KG1 (cell line): ENCODE measurements around the gene LYPLA2.
A peak's percentile ranks its signal among the peaks of the same experiment; 100 is the strongest.
"Not testable (repeated sequence)": the region's sequence is repeated elsewhere in the genome, so short reads cannot be mapped to it uniquely, and the experiment has no call there.

Experiments
- DNase-seq: peaks from one replicate; lab custom pipeline; 2025; lab: John Stamatoyannopoulos, UW

Gene LYPLA2

DNA sequence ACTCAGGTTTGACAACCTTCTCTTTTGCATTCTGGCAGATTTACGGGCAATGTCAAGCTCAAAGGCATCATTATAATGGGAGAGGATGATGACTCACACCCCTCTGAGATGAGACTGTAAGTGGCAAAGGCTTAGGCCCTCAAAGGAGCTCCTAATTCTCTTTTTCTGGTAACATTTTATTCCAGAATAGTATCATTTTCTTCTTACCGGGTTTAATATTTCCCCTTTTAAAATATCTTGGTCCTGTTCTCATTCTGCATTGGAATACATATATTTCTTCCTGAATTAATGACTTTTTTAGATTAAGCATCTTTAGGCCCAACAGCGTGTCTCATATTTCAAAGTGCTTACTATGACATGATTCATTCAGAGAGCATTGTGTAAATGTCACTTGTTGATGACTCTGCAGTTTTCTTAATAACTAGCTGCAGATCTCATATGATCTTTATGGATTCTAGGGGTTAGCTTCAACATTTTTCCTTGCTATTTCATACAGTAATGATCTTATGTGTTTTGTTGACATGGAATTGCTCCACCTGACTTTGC, 11.0 kb upstream of the LYPLA2 start:
- DNase-seq, result no peak

- not testable (repeated sequence) for DNase-seq
Observed at GRCh38 chr1:23783141-23783540, 7.8 kb upstream of the LYPLA2 start.

DNA sequence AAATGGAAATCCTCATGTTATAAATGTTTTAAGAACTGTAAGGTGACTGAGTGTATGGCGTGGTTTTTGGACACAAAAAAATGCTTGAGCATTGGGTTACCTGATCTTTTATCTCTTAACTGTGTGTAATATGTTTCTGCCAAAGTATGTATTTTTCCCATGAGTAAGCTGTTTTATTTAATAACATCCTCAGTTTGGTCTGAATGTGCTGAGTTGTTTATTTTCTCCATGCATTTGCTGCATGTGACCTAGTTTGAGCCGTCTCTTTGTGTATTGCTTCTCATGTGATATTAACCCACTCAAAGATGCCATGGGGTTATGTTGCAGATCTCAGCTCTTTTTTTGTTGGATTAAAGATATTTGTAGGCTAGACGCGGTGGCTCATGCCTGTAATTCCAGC, 6.1 kb upstream of the LYPLA2 start:
- DNase-seq, result no peak

DNA sequence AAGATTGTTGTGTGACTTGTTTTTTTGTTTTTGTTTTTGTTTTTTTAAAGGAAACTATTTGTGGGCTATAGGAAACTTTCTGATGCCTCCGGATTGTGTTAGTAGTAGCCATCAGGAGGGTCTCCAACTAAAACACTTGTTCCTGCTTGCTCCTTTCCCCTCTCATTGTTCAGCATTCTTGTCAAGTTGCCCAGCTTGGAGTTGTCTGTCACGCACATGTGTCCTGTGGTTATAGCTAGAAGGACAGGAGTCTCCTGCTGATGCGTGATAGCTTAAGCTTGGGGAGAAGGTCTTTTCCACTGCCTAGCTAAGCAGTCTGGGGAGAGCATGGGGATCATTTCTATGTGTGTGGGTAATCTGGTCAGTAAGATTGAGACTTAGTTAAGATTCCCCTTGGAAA, 3.2 kb upstream of the LYPLA2 start:
- DNase-seq, result no peak

DNA sequence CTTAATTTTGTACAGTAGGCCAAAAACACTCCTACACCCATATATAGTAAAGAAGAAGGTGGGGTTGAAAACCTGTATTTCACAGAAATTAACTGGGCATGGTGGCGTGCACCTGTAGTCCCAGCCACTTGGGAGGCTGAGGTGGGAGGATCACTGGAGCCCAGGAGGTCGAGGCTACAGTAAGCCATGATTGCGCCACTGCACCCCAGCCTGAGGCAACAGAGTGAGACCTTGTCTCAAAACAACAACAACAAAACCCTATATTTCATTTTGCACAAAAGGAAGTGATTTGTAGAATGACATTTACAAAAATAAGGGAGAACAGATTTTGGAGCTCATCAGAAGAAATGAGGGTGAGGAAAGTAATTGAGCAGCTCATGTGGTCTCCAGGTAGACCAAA, 2.2 kb upstream of the LYPLA2 start:
- DNase-seq, result no peak

DNA sequence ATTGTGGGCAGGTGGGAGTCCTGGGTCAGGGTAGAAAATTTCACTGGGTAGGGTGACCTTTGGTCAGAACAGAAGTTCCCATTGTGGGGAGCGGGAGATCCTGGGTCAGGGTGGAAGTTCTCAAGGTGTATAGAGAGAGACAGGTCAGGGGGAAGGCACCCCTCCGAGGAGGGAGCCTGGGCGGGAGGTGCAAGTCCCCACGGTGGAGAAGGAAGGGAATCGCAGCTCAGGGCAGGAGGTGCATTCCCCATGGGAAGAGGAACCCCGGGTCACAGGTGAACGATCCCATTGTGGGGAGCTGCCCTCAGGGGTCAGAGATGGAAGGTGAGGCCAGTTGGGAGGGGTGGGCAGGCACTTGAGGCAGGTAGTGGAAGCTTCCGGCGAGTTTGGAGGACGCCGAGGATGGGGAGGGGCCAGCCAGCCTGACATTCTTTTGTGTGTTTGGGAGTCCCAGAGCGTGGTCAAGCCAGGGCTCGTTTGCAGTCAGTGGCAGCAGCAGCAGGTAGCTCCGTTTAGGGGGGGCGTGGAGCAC, 637 bp downstream of the LYPLA2 start:
- no peak for DNase-seq

DNA sequence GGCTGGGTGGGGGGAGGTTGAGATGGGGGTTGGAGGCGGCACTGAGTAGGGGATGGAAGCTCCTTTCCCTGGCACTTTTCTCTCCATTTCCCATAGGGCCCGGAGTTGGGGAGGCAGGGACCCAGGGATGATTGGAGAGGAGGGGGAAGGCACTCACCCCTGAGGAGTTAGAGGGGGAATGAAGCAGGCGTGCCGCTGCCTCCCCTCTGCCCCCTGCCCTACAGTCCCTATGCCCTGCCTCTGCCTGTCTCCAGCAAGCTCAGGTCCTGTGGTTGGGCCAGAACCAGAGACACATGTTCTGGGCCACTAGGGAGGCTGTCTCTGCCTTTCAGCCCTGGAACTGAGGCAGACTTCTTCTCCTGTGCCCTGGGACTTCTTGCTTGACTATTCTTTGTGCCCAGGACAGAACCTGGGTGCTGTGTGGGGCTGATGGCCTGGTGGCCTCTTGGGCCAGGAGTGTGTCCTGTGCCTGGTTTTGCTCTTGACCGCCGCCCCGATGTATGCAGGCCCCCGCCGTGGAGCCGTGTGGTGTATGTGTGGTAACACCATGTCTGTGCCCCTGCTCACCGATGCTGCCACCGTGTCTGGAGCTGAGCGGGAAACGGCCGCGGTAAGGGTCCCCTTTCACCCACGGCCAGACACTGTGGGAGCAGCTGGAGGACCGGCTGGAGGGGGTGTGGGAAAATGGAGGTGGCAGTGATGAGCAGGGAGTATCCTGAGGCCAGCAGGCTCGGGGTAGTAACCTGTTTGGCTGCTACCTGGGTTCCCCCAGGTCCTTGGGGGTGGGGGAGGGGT, 1.4 kb downstream of the LYPLA2 start:
- no peak for DNase-seq

- no peak for DNase-seq
Observed at GRCh38 chr1:23793018-23793781, 2.3 kb downstream of the LYPLA2 start.

DNA sequence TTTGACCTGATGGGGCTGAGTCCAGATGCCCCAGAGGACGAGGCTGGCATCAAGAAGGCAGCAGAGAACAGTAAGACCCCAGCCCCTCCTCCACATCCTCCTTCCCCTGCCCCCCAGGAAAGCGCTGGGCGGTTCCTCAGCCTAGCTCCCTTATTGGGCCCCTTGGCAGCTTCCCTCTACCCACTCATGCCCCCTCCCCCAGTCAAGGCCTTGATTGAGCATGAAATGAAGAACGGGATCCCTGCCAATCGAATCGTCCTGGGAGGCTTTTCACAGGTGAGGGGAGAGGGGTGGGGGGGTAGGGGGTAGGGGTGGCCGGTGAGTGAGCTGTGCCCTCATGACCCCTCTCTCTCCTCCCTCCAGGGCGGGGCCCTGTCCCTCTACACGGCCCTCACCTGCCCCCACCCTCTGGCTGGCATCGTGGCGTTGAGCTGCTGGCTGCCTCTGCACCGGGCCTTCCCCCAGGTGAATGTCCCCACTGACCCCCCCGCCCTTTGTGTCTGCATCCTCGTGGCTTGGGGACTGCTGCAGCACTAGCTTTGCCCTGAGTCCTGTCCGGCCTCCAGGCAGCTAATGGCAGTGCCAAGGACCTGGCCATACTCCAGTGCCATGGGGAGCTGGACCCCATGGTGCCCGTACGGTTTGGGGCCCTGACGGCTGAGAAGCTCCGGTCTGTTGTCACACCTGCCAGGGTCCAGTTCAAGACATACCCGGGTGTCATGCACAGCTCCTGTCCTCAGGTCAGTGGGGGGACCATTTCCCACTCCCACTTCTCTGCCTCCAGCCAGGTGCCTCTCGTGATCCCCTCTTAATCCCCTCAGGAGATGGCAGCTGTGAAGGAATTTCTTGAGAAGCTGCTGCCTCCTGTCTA, 3.2 kb downstream of the LYPLA2 start:
- no peak for DNase-seq

DNA sequence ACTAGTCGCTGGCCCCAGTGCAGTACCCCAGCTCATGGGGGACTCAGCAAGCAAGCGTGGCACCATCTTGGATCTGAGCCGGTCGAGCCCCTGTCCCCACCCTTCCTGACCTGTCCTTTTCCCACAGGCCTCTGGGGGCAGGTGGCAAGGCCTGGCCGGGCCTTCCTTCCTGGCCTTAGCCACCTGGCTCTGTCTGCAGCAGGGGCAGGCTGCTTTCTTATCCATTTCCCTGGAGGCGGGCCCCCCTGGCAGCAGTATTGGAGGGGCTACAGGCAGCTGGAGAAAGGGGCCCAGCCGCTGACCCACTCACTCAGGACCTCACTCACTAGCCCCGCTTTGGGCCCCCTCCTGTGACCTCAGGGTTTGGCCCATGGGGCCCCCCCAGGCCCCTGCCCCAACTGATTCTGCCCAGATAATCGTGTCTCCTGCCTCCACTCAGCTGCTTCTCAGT, 3.8 kb downstream of the LYPLA2 start:
- DNase-seq, result not testable (repeated sequence)

- no peak for DNase-seq
Observed at GRCh38 chr1:23795676-23796465, 4.9 kb downstream of the LYPLA2 start.

DNA sequence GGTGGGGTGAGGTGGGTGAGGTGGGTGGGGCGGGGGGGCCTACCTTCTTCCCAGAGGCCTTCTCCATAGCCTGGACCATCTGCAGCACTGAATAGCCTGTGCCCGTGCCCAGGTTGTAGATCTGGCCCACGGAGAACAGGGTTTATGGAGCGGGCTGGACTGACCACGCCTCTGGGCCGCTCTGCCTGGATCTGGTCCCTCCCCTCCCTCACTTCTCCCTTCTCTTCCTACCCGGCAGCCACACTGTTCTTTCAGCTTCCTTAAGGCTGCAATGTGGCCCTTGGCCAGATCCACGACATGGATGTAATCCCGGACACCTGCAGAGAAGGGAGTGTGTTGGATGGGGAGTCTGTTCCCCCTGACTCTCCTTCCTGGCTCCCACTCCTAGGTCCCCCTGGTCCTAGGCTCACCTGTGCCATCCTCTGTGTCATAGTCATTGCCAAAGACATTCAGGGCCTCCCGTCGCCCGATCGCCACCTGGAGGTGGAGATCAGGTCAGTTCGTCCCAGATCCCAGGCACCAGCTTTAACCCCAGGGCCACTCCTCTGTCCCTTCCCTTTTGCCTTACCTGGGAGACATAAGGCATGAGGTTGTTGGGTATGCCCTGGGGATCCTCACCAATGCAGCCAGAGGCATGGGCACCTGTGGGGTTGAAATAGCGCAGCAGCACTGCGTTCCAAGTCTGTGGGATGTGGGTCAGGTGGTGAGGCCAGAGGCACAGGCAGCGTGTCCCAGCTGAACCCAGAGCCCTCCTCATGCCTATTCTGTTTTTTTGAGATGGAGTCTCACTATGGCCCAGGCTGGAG, 5.7 kb downstream of the LYPLA2 start:
- DNase-seq, result no peak

- no peak for DNase-seq
Observed at GRCh38 chr1:23797478-23798448, 6.8 kb downstream of the LYPLA2 start.

DNA sequence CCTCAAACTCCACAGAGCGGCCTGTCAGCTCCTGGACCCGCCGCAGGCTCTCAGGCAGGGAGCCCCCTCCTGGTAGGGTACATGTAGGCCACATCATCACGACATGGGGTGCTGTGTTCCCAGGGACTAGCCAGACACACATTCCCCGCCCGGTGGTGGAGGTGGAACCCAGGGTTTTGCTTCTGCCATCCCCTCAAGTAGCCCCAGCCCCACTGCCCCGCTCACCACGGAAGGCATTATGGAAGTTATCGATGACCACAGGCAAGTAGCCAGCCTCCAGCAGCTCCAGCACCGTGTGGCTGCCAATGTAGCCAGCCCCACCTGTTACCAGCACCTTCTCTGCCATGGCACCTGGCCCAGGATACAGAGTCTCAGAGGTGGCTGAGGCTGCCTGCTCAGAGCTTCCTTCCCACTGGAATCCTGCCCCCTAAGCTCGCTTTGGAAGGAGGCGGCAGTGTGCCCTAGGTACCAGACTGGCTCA, 7.8 kb downstream of the LYPLA2 start:
- DNase-seq, result no peak

DNA sequence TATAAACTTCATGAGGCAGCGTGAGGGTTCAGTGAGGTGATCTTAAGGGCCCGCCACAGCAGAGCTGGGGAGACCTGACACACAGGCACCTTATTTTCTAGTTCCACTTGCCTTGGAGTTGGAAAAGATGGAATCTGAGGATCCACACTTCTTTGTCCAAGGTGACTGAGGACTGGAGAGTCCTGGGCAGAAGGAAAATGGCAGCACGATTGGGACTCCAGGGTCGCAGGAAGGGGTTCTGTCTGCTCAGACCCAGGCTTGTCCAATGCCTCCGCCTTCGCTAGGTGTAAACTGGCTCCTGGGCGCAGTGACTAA, 8.3 kb downstream of the LYPLA2 start:
- no peak for DNase-seq

DNA sequence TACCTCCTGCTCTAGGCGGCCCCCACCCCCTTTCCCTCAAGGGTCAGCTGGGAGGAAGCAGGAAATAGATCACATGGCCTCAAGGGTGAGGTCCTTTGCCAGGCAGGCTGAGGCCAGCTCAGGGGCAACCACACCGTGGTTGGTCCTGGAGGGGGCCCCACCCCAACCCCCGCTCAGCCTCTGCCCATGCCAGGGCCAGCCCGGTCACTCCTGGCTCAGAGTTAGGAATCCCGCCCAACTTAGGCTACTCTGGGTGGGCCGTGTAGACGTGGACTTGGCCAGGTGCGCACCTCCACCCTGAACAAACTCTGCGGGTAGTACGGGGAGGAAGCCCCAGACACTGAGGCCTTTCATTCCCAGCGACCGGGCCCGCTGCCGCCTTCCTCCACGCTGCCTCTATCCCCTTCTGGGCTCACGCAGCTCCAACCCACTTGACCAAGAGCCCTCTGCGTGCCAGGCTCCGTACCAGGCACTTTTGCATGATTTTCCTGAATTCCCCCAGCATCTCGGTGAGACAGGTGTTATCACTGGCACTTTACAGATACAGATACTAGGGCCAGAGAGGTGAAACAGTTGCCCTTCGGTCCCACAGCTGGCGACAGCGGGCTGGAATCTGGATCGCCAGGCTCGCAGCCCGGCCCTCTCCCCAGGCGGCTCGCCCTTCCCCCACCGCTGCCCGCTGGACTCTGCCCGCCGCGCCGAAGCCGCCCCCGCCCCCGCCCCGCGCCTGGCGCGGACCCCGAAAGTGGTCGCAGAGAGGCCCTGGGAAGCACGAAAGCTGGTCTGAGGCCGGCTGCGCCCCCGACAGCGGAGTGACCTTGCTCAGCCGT, 8.8 kb downstream of the LYPLA2 start:
- no peak for DNase-seq

GRCh38 chr1:23800400-23801337, 9.7 kb downstream of the LYPLA2 start, which contains the start of gene GALE:
TSS of gene GALE (minus strand) at chr1:23800754. CDS start at chr1:23799007, 1,747 bp downstream.
- DNase-seq, result peak; percentile 93
